Raji (cell line): ENCODE results near the gene CNOT6.

Experiments used
- POLR2A ChIP-seq: IDR thresholded peaks from 2 replicates; pipeline ENCODE4 v1.6.1; 2011; ENCODE audit warnings: low read depth, low read length, control low read depth; ENCODE audit not compliant: insufficient read depth

CNOT6 gene

DNA sequence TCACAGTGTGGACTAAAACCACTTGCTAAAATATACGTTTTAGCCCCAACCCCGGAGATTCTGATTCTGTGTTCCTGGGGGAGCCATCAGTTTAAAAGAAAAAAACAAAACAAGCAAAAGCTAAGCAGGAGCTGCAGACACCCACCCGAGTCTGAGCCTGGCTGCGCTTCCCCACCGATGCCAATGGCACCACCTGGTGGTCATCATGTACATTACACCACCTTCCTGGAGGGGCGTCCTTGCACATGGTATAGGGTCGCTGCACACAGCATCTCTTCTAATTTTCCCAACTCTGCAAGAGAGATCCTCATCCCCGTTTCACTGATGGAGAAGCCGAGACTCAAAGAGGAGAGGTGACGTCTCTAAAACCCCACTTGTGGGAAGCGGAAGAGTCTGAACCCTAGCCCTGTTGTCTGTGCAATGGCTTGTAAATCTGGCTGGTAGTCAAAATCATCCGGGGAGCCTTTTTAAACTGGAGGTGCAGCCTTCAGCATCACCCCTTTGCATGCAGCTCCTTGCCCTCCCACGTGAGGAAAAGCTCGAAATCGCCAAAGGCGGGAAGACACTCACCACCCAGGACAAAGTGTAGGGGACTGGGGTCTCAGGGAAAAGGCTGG is 23.1 kb upstream of the CNOT6 start:
- TF ChIP-seq POLR2A = no peak

DNA sequence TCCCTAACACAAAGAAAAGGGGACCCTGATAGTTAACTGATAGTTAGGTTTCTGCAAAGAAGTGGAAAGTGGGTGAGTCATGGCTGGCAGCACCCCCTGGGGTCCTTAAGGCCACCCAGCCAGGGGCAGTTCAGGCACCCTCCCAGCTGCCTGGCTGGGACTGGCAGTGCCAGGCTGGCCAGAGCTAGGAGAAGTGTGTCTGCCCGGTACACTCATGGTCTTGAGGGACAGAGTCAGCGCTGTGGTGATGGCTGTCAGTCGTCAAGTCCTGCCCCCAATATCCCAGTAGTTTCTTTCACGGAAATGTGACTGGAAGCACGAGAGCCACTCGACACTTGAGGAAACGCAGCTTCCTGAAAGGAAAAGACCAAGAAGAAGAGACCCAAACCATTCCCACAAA is 22.3 kb upstream of the CNOT6 start:
- no peak for TF ChIP-seq POLR2A

DNA sequence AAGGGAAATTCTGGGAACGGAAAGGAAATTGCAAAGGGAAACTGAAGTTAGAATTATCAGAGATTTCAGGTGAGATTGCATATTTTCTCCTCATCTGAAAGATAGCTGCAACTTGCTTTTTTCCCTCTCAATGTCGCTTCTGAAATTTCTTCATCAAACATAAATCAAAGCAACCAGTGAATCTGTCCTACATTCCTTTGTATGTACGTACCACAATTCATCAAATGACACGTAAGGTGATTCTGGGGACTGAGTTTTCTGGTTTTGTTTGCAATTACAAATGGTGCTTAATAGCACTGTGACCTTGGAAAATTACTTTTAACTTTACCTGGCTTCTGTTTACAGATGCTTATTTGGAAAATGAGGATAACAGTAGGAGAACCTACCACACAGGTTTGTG is 21.9 kb upstream of the CNOT6 start:
- TF ChIP-seq POLR2A = no peak

DNA sequence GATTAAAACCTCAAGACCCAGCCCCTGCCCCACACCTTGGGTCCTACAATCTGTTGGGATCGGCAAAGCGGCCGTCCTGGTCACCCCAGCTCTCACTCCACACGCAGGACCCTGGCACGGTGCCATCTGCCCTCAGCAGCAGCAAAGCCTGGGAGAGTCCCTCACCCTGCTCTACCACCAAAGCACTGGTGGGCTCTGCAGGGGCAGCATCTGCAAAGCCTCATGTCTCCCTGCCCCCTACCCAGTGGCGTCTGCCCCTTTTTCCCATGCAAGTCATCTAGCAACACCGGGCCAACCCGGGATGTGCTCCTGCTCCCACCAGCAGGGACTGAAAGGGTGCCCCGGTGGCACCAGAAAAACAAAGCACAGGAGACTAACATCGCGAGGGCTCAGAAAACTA is 19.6 kb upstream of the CNOT6 start:
- no peak for TF ChIP-seq POLR2A

DNA sequence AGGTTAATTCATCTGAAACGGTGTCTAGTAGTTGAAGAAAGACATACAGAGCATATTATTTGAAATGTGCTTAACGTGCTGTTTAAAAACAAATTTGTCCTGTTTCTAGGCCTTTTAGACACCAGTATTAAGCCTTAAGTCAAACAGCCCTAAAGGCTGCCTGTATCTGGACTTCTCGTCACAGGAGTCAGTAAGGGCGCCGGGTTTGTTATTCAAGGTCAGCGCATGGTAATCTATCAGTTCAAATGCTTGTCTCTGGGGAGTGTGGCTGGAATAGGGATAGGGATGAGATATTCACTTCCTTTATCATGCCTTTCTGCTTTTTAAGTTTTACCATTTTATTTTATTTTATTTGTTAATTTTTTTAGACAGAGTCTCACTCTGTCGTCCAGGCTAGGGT is 9.4 kb upstream of the CNOT6 start:
- no peak for TF ChIP-seq POLR2A

DNA sequence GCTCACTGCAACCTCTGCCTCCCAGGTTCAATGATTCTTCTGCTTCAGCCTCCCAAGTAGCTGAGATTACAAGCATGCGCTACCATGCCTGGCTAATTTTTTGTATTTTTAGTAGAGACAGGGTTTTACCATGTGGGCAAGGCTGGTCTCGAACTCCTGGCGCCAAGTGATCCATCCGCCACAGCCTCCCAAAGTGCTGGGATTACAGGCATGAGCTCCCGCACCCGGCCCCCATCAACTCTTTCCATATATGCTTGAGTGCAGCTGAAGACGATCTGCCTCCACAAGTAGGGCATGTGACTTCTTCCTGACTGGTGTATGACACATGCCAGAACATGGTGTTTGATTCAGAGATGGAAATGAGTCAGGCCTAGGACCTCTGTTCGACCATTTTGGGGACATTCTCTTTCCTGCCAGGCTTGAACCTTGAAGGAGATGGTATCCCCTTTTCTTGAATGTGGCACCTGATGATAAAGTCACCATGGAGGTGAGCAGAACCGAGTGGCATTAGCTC is 7.5 kb upstream of the CNOT6 start:
- no peak for TF ChIP-seq POLR2A

DNA sequence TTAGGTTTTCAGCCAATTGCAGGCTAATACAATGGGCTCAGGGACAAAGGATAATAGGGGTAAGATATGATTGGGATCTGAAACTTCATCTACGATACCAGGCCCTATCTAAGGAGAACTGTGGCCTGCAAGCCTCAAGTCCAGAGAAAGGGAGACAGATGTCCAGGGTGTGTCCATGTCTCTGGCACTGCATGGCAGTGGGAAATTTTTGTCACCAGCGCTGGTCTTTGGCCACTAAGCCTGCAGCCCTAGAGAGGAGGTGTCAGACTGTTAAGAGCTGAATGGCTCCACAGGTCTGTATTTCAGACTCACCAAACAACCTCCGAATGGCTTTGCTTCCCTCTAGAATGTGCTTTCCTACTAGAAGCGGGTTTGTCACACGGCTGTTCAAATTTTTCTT is 6.6 kb upstream of the CNOT6 start:
- TF ChIP-seq POLR2A = no peak

DNA sequence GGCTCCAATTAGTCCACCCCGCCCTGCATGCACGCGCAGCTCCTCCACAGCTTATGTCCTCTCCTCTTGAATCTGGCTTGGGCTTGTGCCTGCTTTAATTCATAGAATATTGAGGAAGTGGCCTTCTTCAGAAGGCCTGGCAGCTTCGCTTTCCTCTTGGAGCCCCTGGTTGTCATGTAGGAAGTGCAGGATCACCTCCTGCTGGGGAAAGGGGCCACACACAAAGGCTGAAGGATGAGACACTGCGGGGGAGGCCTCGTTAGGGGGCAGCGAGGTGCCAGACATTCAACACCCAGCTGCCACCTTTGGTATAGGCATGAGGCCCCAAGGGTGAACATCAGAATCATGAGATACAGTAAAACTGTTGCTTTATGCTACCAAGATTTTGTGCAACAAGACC is 2.7 kb upstream of the CNOT6 start:
- TF ChIP-seq POLR2A = no peak

DNA sequence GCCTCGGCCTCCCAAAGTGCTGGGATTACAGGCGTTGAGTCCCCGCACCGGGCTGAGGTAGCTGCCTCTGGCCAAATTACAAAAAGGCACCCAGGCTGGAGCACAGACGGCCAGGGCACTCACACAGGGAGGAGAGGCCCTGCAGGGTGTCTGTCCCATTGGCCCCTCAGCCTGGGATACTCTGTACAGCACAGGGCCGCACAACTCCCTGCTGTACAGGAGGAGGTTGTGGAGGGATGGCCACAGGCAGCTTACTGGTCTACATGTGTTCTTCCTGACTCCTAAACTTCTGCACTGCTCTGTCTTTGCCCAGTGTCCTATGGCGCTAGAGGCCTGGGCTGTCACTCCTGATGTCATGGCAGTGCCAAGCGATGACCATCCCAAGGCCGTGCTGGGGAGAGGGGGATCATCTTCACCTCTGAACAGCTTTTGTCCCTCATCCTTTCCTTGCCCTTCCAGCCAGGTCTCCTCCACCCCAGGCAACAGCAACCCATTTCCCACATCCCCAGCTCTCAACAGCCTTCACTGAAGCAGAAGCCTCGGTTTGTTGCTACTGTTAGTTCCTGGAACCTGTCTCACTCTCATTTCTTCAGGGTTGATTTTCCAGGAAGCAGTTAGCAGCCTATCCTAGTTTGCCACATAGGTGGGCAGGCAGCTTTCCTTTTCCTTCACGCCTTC is 1.8 kb upstream of the CNOT6 start:
- no peak for TF ChIP-seq POLR2A

DNA sequence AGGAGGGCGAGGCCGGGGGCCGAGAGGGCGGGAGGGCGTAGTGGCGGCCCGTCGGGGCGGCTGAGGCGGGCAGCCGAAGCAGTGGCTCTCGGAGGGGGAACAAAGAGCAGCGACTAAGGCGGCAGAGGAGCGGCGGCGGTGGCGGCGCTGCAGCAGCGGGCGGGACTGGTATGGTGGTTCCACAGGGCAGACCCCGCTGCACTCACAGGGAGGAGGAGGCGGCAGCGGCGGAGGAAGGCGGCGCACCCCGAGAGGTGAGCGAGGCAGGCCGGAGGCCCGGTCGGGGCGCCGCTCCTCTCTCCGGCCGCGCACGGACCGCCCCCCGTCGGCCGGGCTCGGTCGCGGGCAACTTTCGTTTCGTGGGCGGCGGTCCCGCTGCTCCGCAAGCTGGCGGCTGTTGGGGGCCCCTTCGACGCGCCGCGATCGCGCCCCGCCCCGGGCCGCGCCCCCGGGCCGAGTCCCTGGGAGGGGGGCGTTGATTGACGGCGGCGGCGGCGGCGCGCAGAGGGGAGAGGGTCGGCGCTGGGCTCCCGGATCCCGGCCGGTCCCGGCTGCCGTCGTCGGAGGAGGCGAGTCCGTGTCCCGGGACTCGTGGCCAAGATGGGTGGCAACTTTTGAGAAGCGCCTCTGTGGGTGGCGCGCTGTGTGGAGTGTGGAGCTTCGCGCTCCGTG is 467 bp downstream of the CNOT6 start:
- no peak for TF ChIP-seq POLR2A

DNA sequence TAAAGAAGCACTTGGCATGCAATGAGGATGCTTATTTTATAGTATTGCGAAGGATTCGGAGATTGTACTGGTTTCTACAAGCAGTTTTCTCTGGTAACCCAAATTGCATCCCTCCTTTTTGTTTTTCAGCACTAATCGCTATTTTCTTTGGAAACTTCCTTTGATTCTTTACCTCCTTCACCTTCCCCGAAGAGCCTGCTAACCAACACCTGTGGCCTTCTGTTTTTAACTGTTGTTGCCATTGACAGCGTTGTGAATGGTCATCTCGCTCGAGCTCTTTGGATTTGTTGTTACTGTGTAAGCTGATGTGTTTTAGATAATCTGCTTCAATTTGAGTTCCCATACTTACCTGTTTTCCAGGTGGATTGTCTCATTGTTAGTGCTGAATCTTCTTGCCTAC is 1.1 kb downstream of the CNOT6 start:
- TF ChIP-seq POLR2A = no peak

DNA sequence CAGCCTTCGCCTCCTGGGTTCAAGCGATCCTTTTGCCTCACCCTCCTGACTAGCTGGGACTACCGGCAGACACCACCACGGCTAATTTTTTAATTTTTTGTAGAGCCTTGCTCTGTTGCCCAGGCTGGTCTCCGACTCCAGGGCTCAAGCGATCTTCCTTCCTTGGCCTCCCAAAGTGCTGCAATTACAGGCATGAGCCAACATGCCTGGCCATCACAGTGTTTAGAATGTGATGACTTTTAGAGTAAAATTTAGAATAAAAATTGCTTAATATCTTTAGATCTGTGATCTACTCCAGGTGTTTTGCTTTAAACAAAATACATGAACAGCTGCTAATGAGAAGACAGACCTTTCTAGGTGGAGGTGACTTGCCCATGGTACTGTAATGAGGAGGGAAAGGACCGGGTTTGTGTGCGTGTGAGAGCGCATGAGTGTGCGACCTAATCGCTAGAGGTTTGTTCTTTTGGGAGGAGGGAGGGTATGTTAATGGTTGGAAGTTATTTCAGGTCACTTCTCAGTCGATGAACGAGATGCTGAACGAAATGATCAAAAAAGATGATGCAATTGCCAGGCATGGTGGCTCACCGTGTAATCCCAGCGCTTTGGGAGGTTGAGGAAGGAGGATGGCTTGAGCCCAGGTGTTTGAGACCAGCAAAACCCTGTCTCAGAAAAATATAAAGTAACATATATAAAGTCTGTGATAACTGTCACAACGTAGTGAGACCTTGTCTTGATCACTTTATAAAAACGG is 2.0 kb downstream of the CNOT6 start:
- no peak for TF ChIP-seq POLR2A

DNA sequence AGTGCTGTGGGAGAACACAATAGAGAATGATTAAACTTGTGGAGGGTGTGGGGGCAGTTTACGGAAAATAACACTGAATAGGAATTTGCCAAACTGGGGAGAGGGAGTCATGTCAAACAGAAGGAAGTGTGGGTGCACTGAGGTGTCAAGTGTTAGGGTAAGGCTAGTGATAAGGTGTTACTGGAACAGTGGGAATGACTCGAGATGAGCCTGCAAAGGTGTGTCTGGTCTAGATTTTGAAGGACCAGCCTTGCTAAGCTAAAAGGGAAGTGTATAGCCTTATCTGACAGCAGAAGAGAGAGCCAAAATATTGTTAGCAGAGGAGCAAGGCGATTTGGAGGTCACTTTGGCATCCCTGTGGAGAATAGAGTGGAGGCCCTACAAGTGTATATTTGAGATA is 4.2 kb downstream of the CNOT6 start:
- TF ChIP-seq POLR2A = no peak

DNA sequence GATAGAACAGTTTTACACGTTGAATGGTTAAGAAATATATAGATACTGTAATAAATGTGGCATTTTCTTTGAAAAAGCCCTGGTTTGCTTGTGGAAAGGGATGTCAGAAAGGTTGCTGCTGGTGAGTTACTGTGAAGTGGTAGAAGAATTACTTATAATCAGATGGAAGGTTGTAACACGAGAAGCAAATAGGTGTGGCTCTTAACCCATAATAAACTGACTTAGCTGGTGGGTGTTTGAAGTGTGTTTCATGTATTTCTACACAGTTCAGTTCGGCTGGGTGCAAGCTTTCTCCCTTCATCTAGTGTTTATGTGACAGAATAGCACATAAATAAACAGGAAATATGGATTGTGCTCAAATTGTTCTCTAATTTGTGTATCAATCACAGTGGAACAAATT is 5.5 kb downstream of the CNOT6 start:
- no peak for TF ChIP-seq POLR2A

DNA sequence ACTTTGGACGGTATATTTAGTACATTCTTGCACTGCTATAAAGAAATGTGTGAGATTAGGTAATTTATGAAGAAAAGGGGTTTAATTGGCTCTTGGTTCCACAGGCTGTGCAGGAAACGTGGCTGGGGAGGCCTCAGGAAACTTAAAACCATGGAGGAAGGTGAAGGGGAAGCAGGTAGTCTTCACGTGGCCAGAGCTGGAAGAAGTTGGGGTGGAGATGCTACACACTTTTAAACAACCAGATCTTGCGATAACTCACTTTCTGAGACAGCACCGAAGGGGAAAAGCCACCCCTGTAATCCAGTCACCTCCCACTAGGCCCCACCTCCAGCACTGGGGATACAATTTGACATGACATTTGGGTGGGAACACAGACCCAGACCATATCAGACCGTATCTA is 13.5 kb downstream of the CNOT6 start:
- no peak for TF ChIP-seq POLR2A

DNA sequence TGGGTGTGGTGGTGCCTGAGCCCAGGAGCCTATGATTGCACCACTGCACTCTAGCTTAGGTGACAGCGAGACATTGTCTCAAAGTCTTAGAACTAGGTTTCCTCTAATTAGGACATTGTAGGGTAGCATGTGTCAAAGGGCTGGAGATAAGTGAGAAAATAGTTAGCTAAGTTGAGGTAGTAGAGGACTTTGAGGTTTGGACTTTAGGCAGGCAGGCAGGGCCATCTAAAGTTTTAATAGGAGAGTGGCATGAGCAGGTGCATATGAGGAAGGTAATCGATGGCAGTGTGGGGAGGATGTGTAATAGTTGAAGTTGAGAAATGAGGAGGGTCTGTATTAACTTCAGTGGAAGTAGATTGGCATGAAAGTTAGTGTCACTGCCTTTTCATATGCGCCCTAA is 21.1 kb downstream of the CNOT6 start:
- no peak for TF ChIP-seq POLR2A
